ENCODE measurements around the gene HYAL1.

DNA sequence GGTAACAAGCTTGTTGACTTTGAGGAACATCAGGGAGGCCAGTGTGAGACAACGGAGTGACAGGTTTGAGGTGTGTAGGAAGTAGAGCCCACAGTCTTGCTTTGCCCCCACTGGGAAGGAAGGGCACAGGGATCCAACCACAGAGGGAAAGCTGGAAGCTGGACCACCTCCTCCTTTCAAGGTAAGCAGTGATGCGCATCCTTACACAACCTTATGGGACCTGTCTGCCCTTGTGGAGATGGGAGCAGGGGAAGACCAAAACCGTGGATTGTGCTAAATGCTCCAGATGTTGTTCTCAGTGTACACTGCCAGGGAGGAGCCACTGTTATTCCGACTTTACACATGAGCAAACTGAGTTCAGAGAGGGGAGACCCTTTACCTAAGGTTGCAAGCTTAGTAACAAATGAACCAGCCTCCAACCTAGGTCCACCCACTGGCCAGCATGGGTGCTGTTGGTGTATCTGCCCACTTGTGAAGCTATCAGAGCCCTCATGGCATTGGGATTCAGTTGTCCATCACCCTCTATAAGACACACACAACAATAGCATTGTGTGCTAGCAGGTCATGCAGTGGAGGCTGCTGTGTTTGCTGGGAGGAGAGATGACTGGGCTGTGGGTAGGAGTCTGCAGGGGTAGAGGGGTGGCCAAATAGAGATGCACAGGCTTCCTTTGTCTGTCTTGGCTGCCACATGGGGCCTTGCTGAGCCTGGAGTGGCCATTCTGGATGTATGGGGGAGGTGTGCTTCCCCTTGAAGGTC lies 25.1 kb downstream of the HYAL1 start:
- no peak for TF ChIP-seq CTCF (conservative IDR thresholded peaks at IDR 0.05; ENCODE audit: low read length)
- no peak for TF ChIP-seq EZH2phosphoT487 (IDR thresholded peaks at IDR 0.05; ENCODE audit: borderline replicate concordance)
